GM18870 (cell line): ENCODE measurements around the gene HVCN1.

Experiments
- ATAC-seq: cut with Tn5 transposase; IDR thresholded peaks from one replicate; pipeline ENCODE4 v1.9.1; 2021; ENCODE audit warnings: moderate library complexity; ENCODE audit not compliant: unreplicated experiment

Gene HVCN1

DNA sequence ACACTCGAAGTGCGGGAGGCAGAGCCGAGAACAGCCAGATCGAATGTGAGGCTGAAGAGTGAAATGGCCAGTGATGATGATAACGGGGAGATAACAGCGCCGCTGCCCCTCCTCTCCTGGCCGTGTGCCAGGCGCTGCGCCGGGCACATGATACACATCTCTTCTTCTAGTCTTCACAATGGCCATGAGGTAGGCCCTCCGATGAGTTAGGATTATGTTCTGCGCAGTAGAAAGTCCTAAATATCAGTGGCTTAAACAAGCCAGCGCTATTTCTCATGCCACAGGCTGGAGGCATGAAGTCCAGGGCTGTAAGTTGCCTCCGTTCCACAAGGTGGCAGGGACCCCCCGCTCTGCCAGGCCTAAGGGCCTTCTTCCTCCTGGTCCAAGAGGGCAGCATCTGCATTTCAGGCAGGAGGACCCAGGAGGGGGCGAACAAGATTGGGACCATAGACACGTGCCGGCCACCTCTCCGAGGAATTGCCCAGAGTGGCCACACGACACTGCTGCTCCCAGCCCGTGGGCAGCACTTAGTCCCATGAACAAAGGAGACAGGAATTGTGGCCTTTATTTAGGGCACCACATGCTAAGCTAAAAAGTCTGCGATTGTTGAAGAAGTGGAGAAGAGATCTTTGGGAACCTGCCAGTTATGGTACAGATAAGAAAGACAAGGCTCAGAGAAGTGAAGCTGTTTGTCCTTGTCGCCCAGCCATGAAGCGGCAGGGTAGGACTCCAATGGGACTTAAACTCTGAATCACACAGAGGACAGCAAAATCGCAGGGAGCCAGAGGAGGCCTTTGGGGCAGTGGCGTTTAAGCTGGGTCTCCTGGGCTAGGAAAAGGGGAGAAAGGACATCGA lies 10.9 kb upstream of the HVCN1 start:
- ATAC-seq: no peak

DNA sequence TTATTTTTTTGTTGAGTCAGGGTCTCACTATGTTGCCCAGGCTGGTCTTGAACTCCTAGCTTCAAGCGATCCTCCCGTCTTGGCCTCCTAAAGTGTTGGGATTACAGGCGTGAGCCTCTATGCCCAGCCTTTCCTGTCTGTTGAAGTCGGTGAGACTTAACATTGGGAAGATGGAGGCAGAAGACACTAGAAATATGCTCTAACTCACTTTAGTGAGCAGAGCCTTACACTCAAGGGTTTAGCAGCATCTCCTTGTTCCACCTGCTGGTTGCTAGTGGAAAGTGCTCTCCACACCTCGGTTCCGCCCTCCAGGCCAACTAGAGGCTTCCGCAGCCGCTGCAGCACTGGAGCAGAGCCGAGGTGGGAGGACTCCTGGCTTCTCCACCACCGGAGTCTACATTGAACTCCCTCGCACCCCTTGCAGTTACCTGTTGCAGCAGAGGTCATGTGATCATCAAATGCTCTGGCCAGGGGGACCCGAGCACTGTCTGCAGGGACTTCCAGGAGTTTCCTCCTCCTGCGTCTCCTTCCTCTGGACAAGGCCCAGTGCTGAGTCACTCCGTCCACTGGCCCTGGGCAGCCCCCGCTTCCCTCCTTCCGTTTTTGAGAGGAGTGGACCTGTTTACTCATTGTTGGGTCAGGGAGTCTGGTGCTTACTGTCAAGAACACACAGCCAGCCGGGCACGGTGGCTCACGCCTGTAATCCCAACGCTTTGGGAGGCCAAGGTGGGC lies 9.4 kb upstream of the HVCN1 start:
- ATAC-seq: no peak

DNA sequence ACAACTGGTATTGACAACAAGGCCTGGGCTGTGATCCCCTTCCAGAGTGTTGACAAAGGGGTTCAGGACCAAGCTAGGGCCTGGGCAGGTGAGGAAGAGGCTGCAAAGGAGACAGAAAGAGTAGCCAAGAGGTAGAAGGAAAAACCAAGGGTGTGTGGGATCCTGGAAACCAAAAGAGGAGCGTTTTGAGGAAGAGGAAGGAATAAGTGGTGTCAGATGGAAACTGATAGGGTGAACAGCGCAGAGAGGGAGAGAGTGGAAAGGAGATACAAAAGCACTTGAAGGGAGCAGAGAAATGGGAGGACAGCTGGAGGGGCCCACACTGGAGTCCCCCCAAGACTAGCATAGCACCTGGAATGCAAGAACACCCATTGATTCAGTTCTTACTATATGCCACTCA lies 8.3 kb upstream of the HVCN1 start:
- ATAC-seq: no peak

DNA sequence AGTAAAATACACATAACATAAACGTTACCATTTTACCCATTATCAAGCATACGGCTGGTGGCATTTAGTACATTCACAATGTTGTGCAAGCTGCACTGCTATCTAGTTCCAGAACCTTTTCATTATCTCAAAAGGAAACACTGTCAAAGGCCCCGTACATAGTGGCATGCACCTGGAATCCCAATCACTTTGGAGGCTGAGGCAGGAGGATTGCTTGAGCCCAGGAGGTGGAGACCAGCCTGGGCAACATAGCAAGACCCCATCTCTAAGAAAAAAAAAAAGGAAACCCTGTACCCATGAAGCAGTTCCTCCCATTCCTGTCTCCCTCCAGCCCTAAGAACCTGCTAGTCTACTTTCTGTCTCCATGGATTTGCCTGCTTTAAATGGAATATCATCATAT lies 7.4 kb upstream of the HVCN1 start:
- ATAC-seq: no peak

DNA sequence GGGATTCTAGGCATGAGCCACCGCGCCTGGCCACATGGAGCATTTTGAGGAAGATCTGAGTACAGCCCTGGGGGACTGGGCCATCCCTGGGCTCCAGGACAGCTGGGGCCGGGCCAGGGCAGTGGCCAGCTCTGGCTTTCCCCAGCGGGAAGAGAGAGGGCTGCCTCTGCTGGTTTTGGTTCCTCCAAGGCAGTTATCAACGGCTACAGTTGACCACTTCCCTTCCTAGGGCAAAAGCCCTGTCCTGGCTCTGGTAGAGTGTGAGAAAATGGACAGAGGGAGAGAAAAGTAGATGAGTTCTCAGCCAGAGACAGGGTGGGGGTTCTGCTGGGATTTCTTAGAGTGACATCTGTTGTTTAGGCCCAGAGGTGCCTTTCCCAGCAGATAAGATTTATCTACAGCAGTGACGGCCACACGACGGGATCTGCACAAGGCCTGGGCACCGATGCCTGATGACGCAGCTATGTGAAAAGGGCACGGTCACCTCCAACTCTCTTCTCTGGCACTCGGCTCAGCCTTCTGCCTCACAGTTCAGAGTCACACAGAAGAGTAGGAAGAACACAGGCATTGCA lies 5.5 kb upstream of the HVCN1 start:
- no peak for ATAC-seq

DNA sequence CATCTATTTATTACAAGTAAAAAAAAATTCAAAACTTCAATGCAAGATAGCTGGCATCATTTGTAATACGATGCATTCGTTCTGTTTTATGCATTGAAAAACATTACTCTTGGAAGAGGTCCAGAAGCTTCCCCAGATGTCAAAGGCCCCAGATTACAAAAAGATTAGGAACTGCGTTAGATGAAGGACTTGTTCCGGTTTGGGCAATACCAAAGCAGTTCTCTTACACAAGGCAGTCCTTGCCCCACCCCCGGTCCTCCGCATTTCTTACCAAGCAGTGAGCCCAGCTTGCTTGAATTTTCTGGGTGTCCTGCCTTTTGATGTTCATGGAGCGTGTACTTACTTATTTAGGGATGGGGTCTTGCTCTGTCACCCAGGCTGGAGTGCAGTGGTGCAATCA lies 4.8 kb upstream of the HVCN1 start:
- ATAC-seq: no peak

DNA sequence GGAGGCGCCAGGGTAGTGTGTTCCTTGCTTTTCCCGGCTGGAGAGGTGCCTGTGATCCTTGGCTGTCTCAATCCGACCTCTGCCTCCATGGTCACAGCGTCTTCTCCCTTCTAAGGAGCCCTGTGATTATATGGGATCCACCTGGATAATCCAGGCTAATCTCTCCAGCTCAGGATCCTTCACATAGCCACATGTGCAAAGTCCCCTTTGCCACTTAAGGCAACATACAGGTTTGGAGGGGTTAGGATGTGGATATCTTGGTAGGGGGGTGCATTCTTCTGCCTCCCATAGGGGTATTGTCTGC lies 1.2 kb upstream of the HVCN1 start:
- ATAC-seq: no peak

DNA sequence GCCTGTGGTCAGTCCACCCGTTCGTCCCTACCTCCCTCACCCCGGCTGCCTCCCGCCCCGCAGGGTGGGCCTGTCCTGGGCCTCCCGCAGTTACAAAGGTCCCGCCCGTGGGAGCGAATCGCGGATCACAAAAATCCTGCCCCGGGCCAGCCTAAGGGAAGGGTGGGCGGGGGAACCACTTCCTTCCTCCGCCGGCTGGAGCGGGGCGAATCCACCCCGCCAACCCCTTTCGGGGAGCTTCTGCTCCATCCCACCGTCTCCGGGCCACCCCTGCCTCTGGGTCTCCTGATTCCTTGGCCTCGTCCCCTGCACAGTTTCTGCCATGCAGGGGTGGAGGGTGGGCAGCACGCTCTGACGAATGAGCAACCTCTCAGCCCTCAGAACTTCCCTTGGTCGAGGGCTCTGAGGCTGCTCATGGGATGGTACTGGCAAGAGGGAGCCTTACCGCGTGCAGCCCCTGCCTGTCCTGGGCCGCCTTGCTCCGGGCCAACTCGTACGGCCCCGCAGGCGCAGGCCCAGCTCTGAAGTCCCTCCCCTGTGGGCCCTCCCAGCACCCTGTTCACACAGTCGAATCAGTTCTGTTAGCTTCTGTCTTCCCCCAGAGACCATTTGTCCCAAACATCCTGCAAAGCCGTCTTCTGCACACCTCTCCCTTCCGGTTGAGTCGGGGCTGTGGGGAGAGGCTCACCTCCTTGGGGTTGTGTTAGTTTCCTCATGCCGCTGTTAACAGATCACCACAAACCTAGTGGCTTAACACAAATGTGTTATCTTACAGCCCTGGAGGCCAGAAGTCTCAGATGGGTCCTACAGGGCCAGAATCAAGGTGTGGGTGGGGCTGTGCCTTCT lies 589 bp upstream of the HVCN1 start:
- no peak for ATAC-seq

DNA sequence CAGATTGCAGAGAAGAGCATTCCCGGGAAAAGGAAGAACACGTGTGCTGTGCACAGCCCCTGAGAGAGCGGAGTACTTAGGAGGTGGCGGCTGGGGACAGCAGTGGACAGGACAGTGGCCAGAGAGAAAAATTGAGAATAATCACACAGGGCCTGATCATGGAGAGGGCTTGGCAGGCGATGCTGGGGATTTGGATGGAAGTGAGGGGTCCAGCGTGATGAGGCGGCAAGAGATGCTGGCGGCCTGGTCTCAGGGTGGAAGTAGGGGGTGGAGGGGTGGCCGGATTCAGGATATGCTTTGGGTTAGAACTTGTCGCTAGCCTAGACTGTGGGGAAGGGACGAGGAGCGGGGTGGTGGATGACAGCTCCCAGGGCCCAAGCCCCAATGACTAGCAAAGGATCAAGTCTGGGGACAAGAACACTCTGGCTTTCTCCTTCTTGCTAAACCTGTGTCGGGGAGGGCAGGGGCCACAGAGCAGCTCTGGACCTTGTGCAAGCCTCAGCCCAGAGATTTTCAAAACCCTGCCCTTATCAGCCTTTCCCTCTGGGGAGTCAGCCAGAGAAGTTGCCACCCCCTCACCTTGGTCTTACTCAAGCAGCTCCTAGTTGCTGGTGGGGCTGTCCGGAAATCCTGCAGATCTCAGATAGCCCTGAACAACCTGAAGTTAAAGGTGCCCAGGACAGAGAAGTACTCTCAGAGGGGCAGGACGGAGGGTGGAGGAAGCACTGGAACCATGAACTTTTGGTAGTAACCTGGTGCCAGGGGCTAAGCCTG lies 1.3 kb downstream of the HVCN1 start:
- no peak for ATAC-seq

DNA sequence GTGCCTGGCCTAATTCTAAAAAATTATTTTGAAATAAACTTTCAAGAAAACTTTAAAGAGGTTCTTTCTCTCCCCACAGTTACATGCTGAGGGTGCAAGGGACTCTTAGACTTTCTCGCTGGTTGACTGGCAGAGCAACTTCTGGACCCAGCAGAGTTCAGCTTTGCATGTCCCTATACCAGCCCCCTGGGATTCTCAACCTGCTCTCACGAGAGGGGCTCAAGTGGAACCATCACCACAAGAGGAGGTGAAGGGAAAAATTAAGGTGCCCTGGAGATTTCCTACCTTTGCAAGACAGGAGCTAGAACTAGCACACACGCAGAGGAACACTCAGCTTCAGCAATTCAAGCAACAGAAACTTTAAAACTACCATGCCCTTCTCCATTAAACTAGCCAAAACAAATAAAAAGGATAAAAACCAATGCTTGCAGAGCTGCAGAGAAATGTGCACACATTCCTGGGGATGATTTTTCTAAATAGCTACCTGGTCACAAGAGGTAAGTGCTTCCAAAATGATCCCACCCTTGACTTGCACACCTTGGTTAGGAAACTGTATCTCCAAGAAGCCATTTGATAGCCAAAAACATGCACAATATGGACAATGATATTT lies 2.5 kb downstream of the HVCN1 start:
- ATAC-seq: no peak

DNA sequence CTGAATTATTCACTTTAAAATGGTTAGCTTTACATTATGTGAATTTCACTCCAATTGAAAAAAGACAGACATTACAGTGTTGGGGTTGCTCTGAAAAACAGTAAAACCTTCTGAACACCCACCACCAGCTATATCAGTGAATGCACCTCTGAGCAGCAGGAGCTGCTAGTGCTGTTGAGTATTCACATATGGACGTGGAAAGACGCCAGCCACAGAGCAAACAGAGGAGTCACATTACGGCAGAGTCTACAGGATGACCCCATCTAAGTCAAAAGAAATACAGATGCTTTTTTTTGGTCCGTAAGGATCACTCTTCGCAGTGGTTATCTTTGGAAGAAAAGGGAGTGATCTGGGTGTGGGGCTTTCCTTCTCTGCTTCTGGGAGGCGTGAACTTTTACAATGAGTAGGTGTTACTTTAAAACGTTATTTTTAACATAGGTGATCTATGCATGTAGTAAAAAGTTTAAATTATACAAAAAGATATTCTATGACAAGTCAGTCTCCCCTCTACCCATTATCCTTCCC lies 4.5 kb downstream of the HVCN1 start:
- no peak for ATAC-seq

DNA sequence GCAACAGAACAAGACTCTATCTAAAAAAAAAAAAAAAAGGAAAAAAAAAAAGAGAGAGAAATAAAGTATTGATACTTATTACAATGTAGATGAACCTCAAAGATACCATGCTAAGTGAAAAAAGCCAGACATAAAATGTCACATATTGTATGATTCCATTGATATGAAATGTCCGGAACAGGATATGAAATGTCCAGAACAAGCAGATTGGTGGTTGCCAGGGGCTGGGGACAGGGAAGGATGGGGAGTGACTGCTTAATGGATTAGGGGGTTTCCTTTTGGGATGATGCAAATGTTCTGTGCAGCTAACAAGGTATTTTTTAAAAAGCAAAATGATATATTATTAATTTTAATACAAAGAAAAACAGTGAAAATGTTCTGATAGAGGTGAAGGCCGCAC lies 5.0 kb downstream of the HVCN1 start:
- no peak for ATAC-seq

DNA sequence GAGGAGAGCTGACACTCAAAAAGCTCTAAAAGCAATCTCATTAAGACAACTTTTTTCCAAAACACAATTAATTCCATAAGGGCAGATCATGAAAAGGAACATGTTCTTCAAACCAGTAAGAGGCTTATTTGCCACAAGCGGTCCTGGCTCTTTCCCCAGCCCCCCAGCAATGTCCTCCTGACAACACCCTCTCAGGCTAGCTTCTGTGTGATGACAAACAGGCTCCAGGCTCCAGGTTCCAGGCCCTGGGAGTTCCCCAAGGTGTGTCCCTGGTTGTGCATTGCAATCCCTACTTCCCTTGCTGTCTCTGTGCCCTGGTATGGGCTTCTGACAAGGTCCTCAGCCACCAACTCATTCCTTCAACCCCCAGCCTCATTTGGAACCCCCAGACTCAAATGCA lies 8.9 kb downstream of the HVCN1 start:
- ATAC-seq: no peak

DNA sequence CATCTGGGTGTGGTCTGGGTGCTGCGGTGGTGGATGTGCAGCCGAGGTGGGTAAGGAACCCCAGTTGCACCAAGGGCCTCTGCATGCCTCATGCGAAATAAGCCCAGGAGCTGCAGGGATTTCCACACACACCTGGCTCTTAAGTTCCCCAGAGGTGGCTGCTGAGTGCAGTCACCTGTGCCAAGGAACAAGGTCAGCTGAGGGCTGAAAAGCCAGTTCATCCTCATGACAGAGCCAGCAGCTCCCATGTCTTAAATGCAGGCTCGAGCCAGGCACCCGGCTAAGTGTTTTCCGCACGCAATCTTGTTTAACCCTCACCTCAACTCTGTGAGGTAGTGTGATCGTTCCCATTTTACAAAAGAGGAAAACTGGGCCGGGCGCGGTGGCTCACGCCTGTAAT lies 9.7 kb downstream of the HVCN1 start:
- ATAC-seq: no peak

DNA sequence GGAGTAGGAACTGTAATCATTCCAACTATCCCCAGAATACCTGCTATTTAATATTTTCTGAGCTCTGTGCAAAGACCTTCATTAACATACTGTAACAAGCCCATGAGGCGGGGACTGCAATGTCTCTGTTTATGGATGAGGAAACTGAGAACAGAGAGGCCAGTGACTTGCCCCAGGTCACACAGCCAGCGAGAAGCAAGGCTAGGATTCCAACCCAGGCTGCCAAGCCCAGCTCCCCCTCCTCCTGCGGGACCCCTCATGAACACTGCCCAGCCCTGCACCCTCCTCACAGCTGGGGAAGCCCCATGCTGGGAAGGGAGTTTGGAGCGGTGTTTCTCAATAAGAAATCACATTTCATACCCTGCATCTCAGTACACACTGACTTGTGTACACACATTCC lies 10.9 kb downstream of the HVCN1 start:
- no peak for ATAC-seq

DNA sequence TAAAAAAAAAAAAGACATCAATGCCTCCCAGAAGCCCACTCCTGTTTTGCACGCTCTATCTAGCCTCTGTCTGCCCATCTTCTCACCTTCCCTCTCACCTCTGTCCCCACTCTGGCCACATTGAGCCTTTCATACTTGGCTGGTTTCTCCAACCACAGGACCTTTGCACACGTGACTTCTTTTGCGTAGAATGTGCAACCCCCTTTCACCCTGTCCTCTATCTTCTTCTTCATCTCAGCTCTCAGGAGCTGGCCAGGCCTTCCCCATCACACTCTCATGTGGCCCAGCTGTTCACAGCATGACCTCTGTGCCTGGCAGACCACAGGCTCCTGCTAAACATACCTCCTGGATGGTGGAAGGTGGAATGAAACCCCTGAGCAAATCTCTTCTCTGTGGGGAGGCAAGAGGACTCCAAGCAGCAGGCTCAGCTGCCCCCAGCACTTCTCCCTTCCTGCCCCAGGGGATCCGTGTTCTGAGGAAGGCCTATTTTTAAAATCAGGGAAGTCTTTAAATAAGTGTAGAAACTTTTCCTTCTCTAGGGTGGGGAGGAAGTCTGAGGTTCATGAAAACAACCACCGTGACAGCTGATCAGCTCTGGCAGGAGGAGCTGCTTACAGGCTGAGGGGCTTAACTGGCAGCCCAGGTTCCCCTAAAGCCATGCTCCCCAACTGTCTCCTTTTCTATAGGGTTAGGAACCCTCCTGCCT lies 11.6 kb downstream of the HVCN1 start:
- ATAC-seq: peak; percentile 78

DNA sequence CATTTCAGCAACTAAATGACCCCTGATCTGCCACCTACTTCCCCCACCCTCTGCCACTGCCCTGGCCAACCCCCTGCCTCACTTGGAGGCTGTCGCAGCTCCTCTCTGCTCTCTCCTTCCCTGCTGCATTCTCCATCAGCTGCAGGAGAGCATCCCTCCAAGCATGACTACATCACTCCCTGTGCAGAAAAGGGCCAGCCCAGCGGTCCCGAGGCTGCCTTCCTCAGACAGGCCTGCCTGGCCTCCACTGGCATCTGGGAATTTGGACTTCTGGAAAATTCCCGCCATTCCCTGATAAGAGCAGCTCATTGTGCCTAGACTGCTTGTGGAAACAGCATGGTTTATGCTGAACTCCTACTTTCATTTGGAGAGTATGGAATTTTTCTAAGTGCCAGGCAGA lies 12.7 kb downstream of the HVCN1 start:
- no peak for ATAC-seq

DNA sequence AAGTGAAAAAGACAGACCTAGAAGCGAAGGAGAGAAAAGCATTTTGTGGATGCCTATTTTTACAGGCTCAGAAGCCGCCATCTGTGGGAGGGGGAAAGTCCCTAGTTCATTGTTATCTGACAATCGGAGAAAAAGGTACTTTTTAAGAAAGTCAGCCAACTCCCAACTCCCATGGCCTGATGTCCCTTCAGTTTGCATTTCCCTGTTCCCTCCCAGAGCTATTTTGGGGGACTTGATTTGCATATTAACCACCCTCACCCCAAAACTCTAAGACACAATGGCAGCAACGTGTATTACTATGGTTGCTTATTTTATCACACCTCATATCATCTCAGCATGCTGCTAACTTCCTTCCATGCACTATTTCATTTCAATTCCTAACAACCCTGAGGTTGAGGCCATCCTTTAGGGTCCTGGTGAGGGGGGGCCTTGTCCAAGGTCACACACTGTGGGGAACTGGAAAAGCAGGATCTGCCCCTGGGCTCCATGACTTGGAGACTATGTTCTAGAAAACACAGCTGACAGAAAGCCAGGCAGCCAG lies 18.7 kb downstream of the HVCN1 start:
- ATAC-seq: peak; percentile 42

DNA sequence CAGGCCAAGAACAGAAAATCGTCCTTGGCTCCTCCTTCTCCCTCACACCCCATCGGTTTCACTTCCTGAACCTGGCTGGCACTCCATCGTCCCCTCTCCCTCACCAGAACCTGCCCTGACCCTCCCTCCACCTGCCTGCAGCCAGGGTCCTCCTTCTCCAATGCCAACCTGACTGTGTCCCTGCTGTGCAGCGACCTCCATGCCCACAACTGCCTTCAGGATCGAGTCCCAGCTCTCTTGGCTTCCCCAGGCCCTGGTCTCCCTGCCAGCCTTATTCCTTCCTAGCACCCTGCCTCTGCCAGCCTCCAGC lies 19.8 kb downstream of the HVCN1 start:
- ATAC-seq: peak; percentile 27
